Endodermal cell (in vitro differentiated cells): ENCODE measurements around the gene GPER1. TPM values are rescaled to one million over a fixed set of nuclear protein-coding genes. Genes with fewer than 3 reads are reported as not detected.
"Not testable (repeated sequence)": the region's sequence is repeated elsewhere in the genome, so short reads cannot be mapped to it uniquely, and the experiment has no call there.

ENCODE experiments used
- DNase-seq: peaks from one replicate; pipeline ENCODE4 v3.0.0-alpha.2; 2017
- H3K27ac ChIP-seq: 2 replicates; pipeline ENCODE4 v1.5.1; 2013; ENCODE audit warnings: mild to moderate bottlenecking, low read depth, low read length, moderate library complexity
- H3K27me3 ChIP-seq: 2 replicates; pipeline ENCODE4 v1.6.1; 2013; ENCODE audit warnings: mild to moderate bottlenecking, low read length, moderate library complexity; ENCODE audit not compliant: insufficient read depth, control insufficient read depth, poor library complexity, severe bottlenecking
- H3K36me3 ChIP-seq: 2 replicates; pipeline ENCODE4 v1.7.0; 2013; ENCODE audit warnings: mild to moderate bottlenecking, low read length, moderate library complexity; ENCODE audit not compliant: control insufficient read depth, insufficient read depth
- H3K4me1 ChIP-seq: one replicate; pipeline ENCODE4 v1.7.0; 2013; ENCODE audit warnings: low read length; ENCODE audit not compliant: control insufficient read depth, insufficient read depth
- H3K4me3 ChIP-seq: 2 replicates; pipeline ENCODE4 v1.5.1; 2013; ENCODE audit warnings: mild to moderate bottlenecking, low read length, moderate library complexity
- H3K9ac ChIP-seq: 2 replicates; pipeline ENCODE4 v1.6.1; 2013; ENCODE audit warnings: mild to moderate bottlenecking, low read length, moderate library complexity; ENCODE audit not compliant: poor library complexity, severe bottlenecking; ENCODE audit errors: extremely low read depth
- H3K9me3 ChIP-seq: 2 replicates; pipeline ENCODE4 v1.6.1; 2013; ENCODE audit warnings: mild to moderate bottlenecking, low read length, moderate library complexity; ENCODE audit not compliant: control insufficient read depth
- H3K27ac Mint-ChIP-seq: 2 replicates; pipeline ENCODE4 v1.8.0; 2020; ENCODE audit warnings: mixed read lengths
- H3K27me3 Mint-ChIP-seq: 2 replicates; pipeline ENCODE4 v1.8.0; 2021; ENCODE audit warnings: mild to moderate bottlenecking, mixed read lengths; ENCODE audit not compliant: insufficient read depth
- H3K36me3 Mint-ChIP-seq: 2 replicates; pipeline ENCODE4 v1.8.0; 2020; ENCODE audit warnings: low read depth, mixed read lengths
- H3K4me1 Mint-ChIP-seq: 2 replicates; pipeline ENCODE4 v1.8.0; 2020; ENCODE audit warnings: mixed read lengths
- H3K4me3 Mint-ChIP-seq: 2 replicates; pipeline ENCODE4 v1.8.0; 2020; ENCODE audit warnings: mild to moderate bottlenecking, moderate library complexity, mixed read lengths
- H3K9me3 Mint-ChIP-seq: 2 replicates; pipeline ENCODE4 v1.8.0; 2020; ENCODE audit warnings: mild to moderate bottlenecking, mixed read lengths
- CTCF ChIP-seq: fragments of 200-600 bp; sonication (generic); conservative IDR thresholded peaks from 2 replicates; pipeline ENCODE4 v1.5.0; 2021; ENCODE audit warnings: antibody characterized with exemption, mild to moderate bottlenecking
- WGBS, 2 experiments: methylation state at CpG; one replicate each; pipeline versions ENCODE4 v1.1.5 to v1.1.7; 2013; ENCODE audit warnings: missing lambda C conversion rate in 2 of 2, mixed read lengths in 1 of 2; ENCODE audit not compliant: insufficient coverage in 1 of 2, insufficient read length in 1 of 2; 5-methylcytosine and 5-hydroxymethylcytosine counted together
- long read RNA-seq, 4 experiments: library from polyadenylated mRNA in 2 of 4; library from RNA in 1 of 4; library from capped mRNA in 1 of 4; stranded (forward) in 3 of 4; unstranded in 1 of 4; transcript quantifications; one replicate each; pipeline ENCODE4 v2.0.0, GENCODE V29; 2020 to 2021; ENCODE audit warnings: inconsistent platforms in 1 of 4
- polyA plus RNA-seq, 2 experiments: library from polyadenylated mRNA; stranded (reverse); fragments of 50-300 nt; gene quantifications; one replicate each; pipeline ENCODE4 v1.2.3, GENCODE V29; 2013
- total RNA-seq, 2 donors: library from RNA; stranded (reverse); fragmentation: NEBNext Ultra II Directional in 1 of 2; extraction: Animal tissue kit (Norgen Biotek cat#: 25700) in 1 of 2; gene quantifications; 2 replicates in 1 of 2; 3 replicates in 1 of 2; pipeline ENCODE4 v1.2.1, GENCODE V29; 2021

Gene GPER1
- total RNA-seq: under 1 TPM; 0.35 to 0.51 TPM
- 1.1 TPM for polyA plus RNA-seq (2013, experiment 1 of 2)
- polyA plus RNA-seq (2013, experiment 2 of 2): 0.91 TPM
- long read RNA-seq, experiment 1, partial matches to known transcripts: 0 of 1 reads
- long read RNA-seq, experiment 1, other reads (novel, unspliced or antisense): 0 of 1 reads
- long read RNA-seq, experiment 2, partial matches to known transcripts: 0 of 3 reads
- long read RNA-seq, experiment 2, other reads (novel, unspliced or antisense): 0 of 3 reads
- long read RNA-seq, experiment 3, partial matches to known transcripts: 0 of 4 reads
- long read RNA-seq, experiment 3, other reads (novel, unspliced or antisense): 0 of 4 reads
- long read RNA-seq, experiment 4: 0 reads

- H3K4me3 ChIP-seq: peak within 1 kb of the TSS; percentile 10
- H3K27me3 ChIP-seq: no peaks in the 10 kb centered on the region
- Mint-ChIP-seq H3K9me3 (no peaks in the 10 kb centered on the region), H3K36me3 (peaks cover 3% of the 10 kb centered on the region), H3K27ac (peak within 1 kb of the TSS; percentile 55), H3K4me1 (peaks cover 21% of the 10 kb centered on the region), H3K4me3 (peak within 1 kb of the TSS; percentile 39), H3K27me3 (no peaks in the 10 kb centered on the region)
- H3K4me1 ChIP-seq: peaks cover 4% of the 10 kb centered on the region
- no peaks in the 10 kb centered on the region for H3K9me3 ChIP-seq
- peak; percentile 83 for DNase-seq
- no peak for TF ChIP-seq CTCF
- 71 to 77% methylated on average over 16 to 28 of the region's 28 CpGs for WGBS, 2 experiments
- no peak within 1 kb of the TSS for H3K27ac ChIP-seq
- no peaks in the 10 kb centered on the region for H3K36me3 ChIP-seq
- no peak within 1 kb of the TSS for H3K9ac ChIP-seq
These were observed at the start of gene GPER1 for GRCh38 chr7:1087952-1088920. Gene GPER1 (plus strand): TSS chr7:1088113. CDS start chr7:1091729, 3,616 bp downstream.

GRCh38 chr7:1040233-1040632 is 47.7 kb upstream of the GPER1 start:
- H3K9me3 Mint-ChIP-seq: peaks cover 11% of the 10 kb centered on the region
- not testable (repeated sequence) for H3K4me1 ChIP-seq, H3K27ac ChIP-seq, H3K4me3 ChIP-seq, H3K27me3 ChIP-seq, DNase-seq, H3K4me3 Mint-ChIP-seq, H3K27me3 Mint-ChIP-seq, H3K9ac ChIP-seq, H3K36me3 ChIP-seq, H3K27ac Mint-ChIP-seq
- 80 to 91% methylated on average over 1 of the region's 1 CpG for whole genome bisulfite sequencing, 2 experiments
- H3K9me3 ChIP-seq: peaks cover 10% of the 10 kb centered on the region
- peaks cover 10% of the 10 kb centered on the region for H3K36me3 Mint-ChIP-seq
- H3K4me1 Mint-ChIP-seq: peaks cover 24% of the 10 kb centered on the region

GRCh38 chr7:1040790-1041189 is 47.1 kb upstream of the GPER1 start:
- Mint-ChIP-seq H3K4me1 (peaks cover 26% of the 10 kb centered on the region), H3K4me3 (peak overlapping the region; percentile 44), H3K9me3 (peaks cover 6% of the 10 kb centered on the region), H3K27me3 (peaks cover 2% of the 10 kb centered on the region), H3K36me3 (peaks cover 5% of the 10 kb centered on the region), H3K27ac (no peak overlapping the region)
- TF ChIP-seq CTCF: no peak
- peaks cover 5% of the 10 kb centered on the region for H3K9me3 ChIP-seq
- no peak overlapping the region for H3K9ac ChIP-seq
- 44 to 78% methylated on average over 11 to 16 of the region's 16 CpGs for WGBS, 2 experiments
- H3K27ac ChIP-seq: peak overlapping the region; percentile 49
- no peaks in the 10 kb centered on the region for H3K27me3 ChIP-seq
- H3K4me1 ChIP-seq: peaks cover 9% of the 10 kb centered on the region
- H3K36me3 ChIP-seq: peaks cover 1% of the 10 kb centered on the region
- DNase-seq: no peak
- H3K4me3 ChIP-seq: no peak overlapping the region
